GM20000 (cell line): ENCODE results near the gene POC1B.

Experiments
- DNase-seq: peaks from one replicate; pipeline ENCODE4 v3.0.0; 2012; ENCODE audit warnings: low spot score
- CTCF ChIP-seq: IDR thresholded peaks from 2 replicates; pipeline ENCODE4 v1.5.1; 2012; ENCODE audit warnings: mild to moderate bottlenecking, control low read depth; ENCODE audit errors: extremely low read depth, missing control alignments

Gene POC1B

GRCh38 chr12:89567691-89568239 is 41.9 kb upstream of the POC1B start:
- TF ChIP-seq CTCF, result no peak
- DNase-seq, result no peak

- no peak for TF ChIP-seq CTCF
- DNase-seq, result peak; percentile 18
Observed at GRCh38 chr12:89566615-89567014, 40.8 kb upstream of the POC1B start.

GRCh38 chr12:89565002-89565401 is 39.2 kb upstream of the POC1B start:
- TF ChIP-seq CTCF, result no peak

GRCh38 chr12:89559753-89560152 is 33.9 kb upstream of the POC1B start:
- TF ChIP-seq CTCF, result no peak
- DNase-seq, result no peak

More at GRCh38 chr12:89565002-89565401, 39.2 kb upstream of the POC1B start:
- no peak for DNase-seq

GRCh38 chr12:89556976-89557375 is 31.1 kb upstream of the POC1B start:
- DNase-seq, result no peak
- no peak for TF ChIP-seq CTCF

- no peak for DNase-seq
- no peak for TF ChIP-seq CTCF
Observed at GRCh38 chr12:89552376-89552775, 26.5 kb upstream of the POC1B start.

- no peak for TF ChIP-seq CTCF
- no peak for DNase-seq
Observed at GRCh38 chr12:89551747-89552146, 25.9 kb upstream of the POC1B start.
